ENCODE data around the gene GMPR.
A peak's percentile ranks its signal among the peaks of the same experiment; 100 is the strongest.

GMPR gene

GRCh38 chr6:16327777-16328325, 89.5 kb downstream of the GMPR start:
- no peak for DNase-seq (ENCODE audit: low read depth)

- DNase-seq (ENCODE audit: low read depth), result no peak
Measured at GRCh38 chr6:16329233-16329632, 90.8 kb downstream of the GMPR start.

GRCh38 chr6:16331384-16332174, 93.2 kb downstream of the GMPR start:
- peak; percentile 45 for DNase-seq (ENCODE audit: low read depth)

GRCh38 chr6:16332175-16332542, 93.8 kb downstream of the GMPR start:
- peak; percentile 67 for DNase-seq (ENCODE audit: low read depth)

GRCh38 chr6:16333580-16333979, 95.2 kb downstream of the GMPR start:
- DNase-seq (ENCODE audit: low read depth), result no peak

- DNase-seq (ENCODE audit: low read depth), result no peak
Measured at GRCh38 chr6:16334671-16335070, 96.3 kb downstream of the GMPR start.

GRCh38 chr6:16335176-16335575, 96.8 kb downstream of the GMPR start:
- no peak for DNase-seq (ENCODE audit: low read depth)

- no peak for DNase-seq (ENCODE audit: low read depth)
Measured at GRCh38 chr6:16336056-16336818, 97.8 kb downstream of the GMPR start.

GRCh38 chr6:16336911-16337294, 98.5 kb downstream of the GMPR start:
- no peak for DNase-seq (ENCODE audit: low read depth)

GRCh38 chr6:16337295-16337975, 99.0 kb downstream of the GMPR start:
- no peak for DNase-seq (ENCODE audit: low read depth)

GRCh38 chr6:16338577-16339264, 100.3 kb downstream of the GMPR start:
- DNase-seq (ENCODE audit: low read depth), result no peak

GRCh38 chr6:16339265-16339587, 100.8 kb downstream of the GMPR start:
- DNase-seq (ENCODE audit: low read depth), result no peak

- DNase-seq (ENCODE audit: low read depth), result no peak
Measured at GRCh38 chr6:16343593-16343992, 105.2 kb downstream of the GMPR start.

- DNase-seq (ENCODE audit: low read depth), result no peak
Measured at GRCh38 chr6:16344756-16345155, 106.4 kb downstream of the GMPR start.

Measured in stimulated activated CD4-positive, alpha-beta T cell treated with anti-CD3 and anti-CD28 coated beads, Interleukin-2, amount 100 ng/mL, for 4 hours (primary cell).